Upper lobe of left lung (tissue), 6 donors: ENCODE measurements around the gene PPP1R37. TPM values are rescaled to one million over a fixed set of nuclear protein-coding genes. Genes with fewer than 3 reads are reported as not detected.
A peak's percentile ranks its signal among the peaks of the same experiment; 100 is the strongest.
"Not testable (repeated sequence)": the region's sequence is repeated elsewhere in the genome, so short reads cannot be mapped to it uniquely, and the experiment has no call there.

Experiments
- ATAC-seq, 2 donors: fragments of 200-7000 bp; cut with Tn5 transposase; one replicate each; pipeline ENCODE4 v1.9.1; 2022; ENCODE audit warnings: mild to moderate bottlenecking in 2 of 2, moderate library complexity in 2 of 2; ENCODE audit not compliant: low FRiP score in 2 of 2
- DNase-seq, 2 donors: peaks; one replicate each; pipeline ENCODE4 v3.0.0-alpha.2; 2019 to 2020
- H3K27ac ChIP-seq, 4 donors: fragments of 200-600 bp; sonication (generic); one replicate each; pipeline ENCODE4 v1.5.1; 2016 to 2019
- H3K27me3 ChIP-seq, 4 donors: fragments of 200-600 bp; sonication (generic); one replicate each; pipeline ENCODE4 v1.5.1; 2017 to 2019
- H3K36me3 ChIP-seq, 4 donors: fragments of 200-600 bp; sonication (generic); one replicate each; pipeline ENCODE4 v1.5.1; 2016 to 2019
- H3K4me1 ChIP-seq, 4 donors: fragments of 200-600 bp; sonication (generic); one replicate each; pipeline ENCODE4 v1.5.1; 2018 to 2019
- H3K4me3 ChIP-seq, 4 donors: fragments of 200-600 bp; sonication (generic); one replicate each; pipeline ENCODE4 v1.5.1; 2017 to 2019; ENCODE audit warnings: mild to moderate bottlenecking in 2 of 4, moderate library complexity in 1 of 4
- H3K9me3 ChIP-seq, 4 donors: fragments of 200-600 bp; sonication (generic); one replicate each; pipeline ENCODE4 v1.5.1; 2018 to 2019
- CTCF ChIP-seq, 6 experiments: fragments of 450-650 bp in 4 of 6; fragments of 200-600 bp in 2 of 6; sonication (generic) in 2 of 6; IDR thresholded peaks; one replicate each; pipeline ENCODE4 v1.5.1; 2016 to 2019; ENCODE audit warnings: antibody characterized with exemption in 6 of 6
- EP300 ChIP-seq, 4 donors: sonication (generic); formaldehyde crosslinking; IDR thresholded peaks; one replicate each; pipeline ENCODE4 v1.5.1; 2017; ENCODE audit warnings: antibody characterized with exemption in 4 of 4, control low read depth in 2 of 4
- POLR2A ChIP-seq, 4 donors: fragments of 450-650 bp; IDR thresholded peaks; one replicate each; pipeline ENCODE4 v1.5.1; 2016 to 2017; ENCODE audit warnings: antibody characterized with exemption in 4 of 4, mild to moderate bottlenecking in 2 of 4
- POLR2AphosphoS5 ChIP-seq, 2 donors: sonication (generic); formaldehyde crosslinking; IDR thresholded peaks; one replicate each; pipeline ENCODE4 v1.5.1; 2017; ENCODE audit warnings: antibody characterized with exemption in 2 of 2
- WGBS, 2 donors: methylation state at CpG; one replicate each; pipeline ENCODE4 v1.1.5; 2017 to 2018; 5-methylcytosine and 5-hydroxymethylcytosine counted together
- total RNA-seq, 6 donors: library from RNA; depleted of rRNA in 4 of 6; stranded (reverse); fragments of >200 nt in 4 of 6; gene quantifications; one replicate each; pipeline versions ENCODE4 v1.1.0 to v1.2.1, GENCODE V29; 2016 to 2021
- donor health status: DM: no; HTN: no; CAD: no; lungs with moderate emphysema.
- donor health status: DM: no; HTN: yes; CAD: no; lungs with severe emphysema.

Gene PPP1R37
- total RNA-seq, 6 donors from 2014 or later: 30.0 to 64.6 (median 37.3) TPM

GRCh38 chr19:45103156-45103507, 10.2 kb downstream of the PPP1R37 start:
- DNase-seq (peak in 1 of 2 donors; percentile 42), ATAC-seq (peak in 1 of 2 donors; percentile 45)
- Histone ChIP-seq H3K9me3 (no peaks in the 10 kb centered on the region), H3K4me1 (peaks cover 18 to 52% (median 24%) of the 10 kb centered on the region in 4 donors), H3K4me3 (peak overlapping the region in 1 of 4 donors; percentile 15), H3K27ac (peak overlapping the region in 2 of 4 donors; percentile 7 to 19), H3K36me3 (no peaks in the 10 kb centered on the region), H3K27me3 (no peaks in the 10 kb centered on the region)
- 45 to 69% methylated on average over 5 to 15 of the region's 15 CpGs for WGBS, 2 donors
- TF ChIP-seq POLR2AphosphoS5 (IDR thresholded peaks at IDR 0.05) (peak in 1 of 2 donors; percentile 11), CTCF (IDR thresholded peaks at IDR 0.05) (no peak)

- Histone ChIP-seq H3K27me3 (no peaks in the 10 kb centered on the region), H3K4me3 (peak overlapping the region in 1 of 4 donors; percentile 15), H3K9me3 (no peaks in the 10 kb centered on the region), H3K36me3 (no peaks in the 10 kb centered on the region), H3K27ac (peak overlapping the region in 2 of 4 donors; percentile 7 to 19), H3K4me1 (peaks cover 15 to 47% (median 18%) of the 10 kb centered on the region in 4 donors)
- 53 to 58% methylated on average over 25 to 26 of the region's 26 CpGs for WGBS, 2 donors
- no peak for ATAC-seq
- TF ChIP-seq CTCF (IDR thresholded peaks at IDR 0.05): no peak
- no peak for TF ChIP-seq EP300 (IDR thresholded peaks at IDR 0.05)
- no peak for TF ChIP-seq POLR2AphosphoS5 (IDR thresholded peaks at IDR 0.05)
- TF ChIP-seq POLR2A (IDR thresholded peaks at IDR 0.05): no peak
- DNase-seq: no peak
These were observed 10.7 kb downstream of the PPP1R37 start for GRCh38 chr19:45103508-45104319.

GRCh38 chr19:45104658-45105349, 11.8 kb downstream of the PPP1R37 start:
- TF ChIP-seq POLR2AphosphoS5 (IDR thresholded peaks at IDR 0.05) (no peak), EP300 (IDR thresholded peaks at IDR 0.05) (no peak), CTCF (IDR thresholded peaks at IDR 0.05) (no peak), POLR2A (IDR thresholded peaks at IDR 0.05) (no peak)
- Histone ChIP-seq H3K4me3 (no peak overlapping the region), H3K4me1 (peaks cover 12 to 36% (median 16%) of the 10 kb centered on the region in 4 donors), H3K9me3 (no peaks in the 10 kb centered on the region), H3K36me3 (no peaks in the 10 kb centered on the region), H3K27ac (no peak overlapping the region), H3K27me3 (no peaks in the 10 kb centered on the region)
- WGBS, 2 donors: 78 to 87% methylated on average over 12 to 16 of the region's 16 CpGs
- DNase-seq: no peak
- no peak for ATAC-seq

- DNase-seq, H3K4me3 ChIP-seq, H3K27me3 ChIP-seq, H3K9me3 ChIP-seq, H3K27ac ChIP-seq, ATAC-seq, H3K36me3 ChIP-seq: not testable (repeated sequence)
- peaks cover 12 to 39% (median 16%) of the 10 kb centered on the region in 4 donors for H3K4me1 ChIP-seq
- 87 to 98% methylated on average over 11 of the region's 11 CpGs for WGBS, 2 donors
These were observed 13.4 kb downstream of the PPP1R37 start for GRCh38 chr19:45106363-45106762.

GRCh38 chr19:45107621-45108150, 14.7 kb downstream of the PPP1R37 start:
- H3K27ac ChIP-seq: no peak overlapping the region
- no peak for DNase-seq
- no peak for TF ChIP-seq POLR2A (IDR thresholded peaks at IDR 0.05)
- TF ChIP-seq POLR2AphosphoS5 (IDR thresholded peaks at IDR 0.05): no peak
- TF ChIP-seq EP300 (IDR thresholded peaks at IDR 0.05): no peak
- no peak for TF ChIP-seq CTCF (IDR thresholded peaks at IDR 0.05)
- ATAC-seq: no peak
- H3K4me1 ChIP-seq: peaks cover 13 to 38% (median 20%) of the 10 kb centered on the region in 4 donors
- H3K4me3 ChIP-seq: no peak overlapping the region
- no peaks in the 10 kb centered on the region for H3K36me3 ChIP-seq
- H3K9me3 ChIP-seq: no peaks in the 10 kb centered on the region
- H3K27me3 ChIP-seq: no peaks in the 10 kb centered on the region
- 82 to 84% methylated on average over 12 of the region's 12 CpGs for WGBS, 2 donors
